Adrenal gland (tissue), 12 donors: ENCODE results near the gene ADGRB2. TPM values are rescaled to one million over a fixed set of nuclear protein-coding genes. Genes with fewer than 3 reads are reported as not detected.
A peak's percentile ranks its signal among the peaks of the same experiment; 100 is the strongest.

Experiments
- DNase-seq, 7 donors: peaks; one replicate each; pipeline ENCODE4 v3.0.0-alpha.2; 2019 to 2020
- H3K27ac ChIP-seq, 5 donors: fragments of 200-600 bp; sonication (generic) in 4 of 5; 1 replicate in 3 of 5; 2 replicates in 2 of 5; pipeline versions ENCODE4 v1.5.1 to v1.8.0; 2016 to 2020; ENCODE audit warnings: mild to moderate bottlenecking in 1 of 5
- H3K27me3 ChIP-seq: fragments of 200-600 bp; 2 replicates; pipeline ENCODE4 v1.8.0; 2021
- H3K36me3 ChIP-seq, 2 donors: fragments of 200-600 bp; replicated peaks in 1 of 2; 1 replicate in 1 of 2; 2 replicates in 1 of 2; pipeline versions ENCODE4 v1.5.1 to v1.8.0; 2018 to 2022
- H3K4me1 ChIP-seq, 2 donors: fragments of 200-600 bp; replicated peaks in 1 of 2; 1 replicate in 1 of 2; 2 replicates in 1 of 2; pipeline versions ENCODE4 v1.5.1 to v1.8.0; 2018 to 2021
- H3K4me3 ChIP-seq, 4 donors: fragments of 200-600 bp; sonication (generic) in 3 of 4; one replicate each; pipeline ENCODE4 v1.5.1; 2016 to 2018
- H3K9me3 ChIP-seq, 3 donors: fragments of 200-600 bp; sonication (generic) in 1 of 3; replicated peaks in 1 of 3; 1 replicate in 2 of 3; 2 replicates in 1 of 3; pipeline versions ENCODE4 v1.5.1 to v1.8.0; 2016 to 2021
- POLR2A ChIP-seq, 2 donors: fragments of 450-650 bp; IDR thresholded peaks; one replicate each; pipeline ENCODE4 v1.6.1; 2017; ENCODE audit warnings: antibody characterized with exemption in 2 of 2, mild to moderate bottlenecking in 2 of 2, moderate library complexity in 1 of 2
- WGBS, 4 donors: extraction: QIAGEN DNeasy Blood & Tissue Kit in 2 of 4; methylation state at CpG; one replicate each; pipeline versions ENCODE4 v1.1.5 to v1.1.7; 2013 to 2017; 5-methylcytosine and 5-hydroxymethylcytosine counted together
- intact Hi-C, 2 donors: fragments of 100-400 bp; cut with DNase I; formaldehyde crosslinking; loops; one replicate each; pipeline versions ENCODE4 v1.14.1 to v1.15.0; 2022 to 2023
- polyA plus RNA-seq, 3 donors: library from polyadenylated mRNA; stranded (reverse); fragments of 200-250 nt in 2 of 3; fragments of 350-450 nt in 1 of 3; fragmentation: Illumina TruSeq in 1 of 3; extraction: RNeasy Lipid Tissue Mini Kit (QIAGEN cat#74804) in 1 of 3; gene quantifications; one replicate each; pipeline ENCODE4 v1.2.3, GENCODE V29; 2013 to 2014
- total RNA-seq, 9 donors: library from RNA; depleted of rRNA in 4 of 9; stranded (reverse); fragments of >200 nt in 4 of 9; fragments of 120-200 nt in 1 of 9; fragmentation: NEBNext Ultra II Directional in 1 of 9; extraction: Animal tissue kit (Norgen Biotek cat#: 25700) in 1 of 9; gene quantifications; one replicate each; pipeline versions ENCODE4 v1.1.0 to v1.2.4, GENCODE V29; 2013 to 2023
- TF ChIP-seq, protein P1 (sequence below), 6 experiments: fragments of 450-650 bp in 4 of 6; fragments of 200-600 bp in 2 of 6; sonication (generic) in 1 of 6; IDR thresholded peaks; 1 replicate in 5 of 6; 2 replicates in 1 of 6; pipeline versions ENCODE4 v1.5.1 to v1.8.0; 2016 to 2021; ENCODE audit warnings: antibody characterized with exemption in 6 of 6, mild to moderate bottlenecking in 2 of 6, moderate library complexity in 1 of 6
- donor health status: healthy with polysubstance abuse.
- donor health status: Bipolar disorder and iron deficiency.
- donor health status: DM: yes; HTN: yes; CAD: no.
- donor health status: DM: no; HTN: no; CAD: no.
- donor health status: DM: no; HTN: no; CAD: no.
- donor health status: DM: yes; HTN: yes; CAD: no.

The ADGRB2 gene
- total and polyA plus RNA-seq, 12 donors, result 1.8 to 57.3 (median 5.1) TPM

DNA sequence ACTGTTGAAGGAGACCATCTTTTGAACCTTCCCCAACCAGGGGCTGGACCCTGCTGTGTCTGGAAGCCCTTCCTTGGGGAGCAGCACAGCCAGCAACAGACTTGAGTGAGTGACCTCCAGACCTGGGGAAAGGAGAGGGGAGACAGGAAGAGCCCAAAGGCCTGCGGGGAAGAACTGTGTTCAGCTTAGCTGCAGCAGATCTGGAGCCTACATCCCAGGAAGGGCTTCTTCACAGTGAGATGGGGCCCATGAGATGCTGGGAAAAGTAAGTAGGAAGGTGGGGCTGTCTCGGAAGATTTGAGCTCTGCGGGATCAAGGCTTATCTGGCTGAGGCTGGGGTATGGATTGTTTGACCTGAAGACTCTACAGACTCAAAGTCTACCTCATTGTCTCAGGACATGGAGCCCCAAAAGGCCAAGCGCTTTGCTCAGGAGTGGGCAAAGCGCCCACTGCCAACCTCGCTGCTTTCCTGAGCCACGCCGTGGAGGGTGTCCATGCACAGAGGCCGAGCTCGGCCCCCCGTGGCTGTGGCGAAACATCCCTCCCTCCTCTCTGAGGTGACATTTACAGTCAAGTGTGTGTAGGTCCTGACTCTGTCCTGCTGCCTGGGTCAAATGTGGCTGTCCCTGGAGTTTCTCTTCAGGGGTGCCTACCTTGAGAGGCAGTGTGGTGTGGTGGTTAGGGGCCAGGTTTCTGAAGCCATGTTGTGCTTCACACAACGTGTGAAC lies 27.2 kb upstream of the ADGRB2 start:
- Histone ChIP-seq H3K9me3 (no peaks in the 10 kb centered on the region), H3K4me3 (no peak overlapping the region), H3K4me1 (no peaks in the 10 kb centered on the region), H3K27ac (no peak overlapping the region), H3K27me3 (no peaks in the 10 kb centered on the region), H3K36me3 (no peaks in the 10 kb centered on the region)
- TF ChIP-seq, protein P1, sequence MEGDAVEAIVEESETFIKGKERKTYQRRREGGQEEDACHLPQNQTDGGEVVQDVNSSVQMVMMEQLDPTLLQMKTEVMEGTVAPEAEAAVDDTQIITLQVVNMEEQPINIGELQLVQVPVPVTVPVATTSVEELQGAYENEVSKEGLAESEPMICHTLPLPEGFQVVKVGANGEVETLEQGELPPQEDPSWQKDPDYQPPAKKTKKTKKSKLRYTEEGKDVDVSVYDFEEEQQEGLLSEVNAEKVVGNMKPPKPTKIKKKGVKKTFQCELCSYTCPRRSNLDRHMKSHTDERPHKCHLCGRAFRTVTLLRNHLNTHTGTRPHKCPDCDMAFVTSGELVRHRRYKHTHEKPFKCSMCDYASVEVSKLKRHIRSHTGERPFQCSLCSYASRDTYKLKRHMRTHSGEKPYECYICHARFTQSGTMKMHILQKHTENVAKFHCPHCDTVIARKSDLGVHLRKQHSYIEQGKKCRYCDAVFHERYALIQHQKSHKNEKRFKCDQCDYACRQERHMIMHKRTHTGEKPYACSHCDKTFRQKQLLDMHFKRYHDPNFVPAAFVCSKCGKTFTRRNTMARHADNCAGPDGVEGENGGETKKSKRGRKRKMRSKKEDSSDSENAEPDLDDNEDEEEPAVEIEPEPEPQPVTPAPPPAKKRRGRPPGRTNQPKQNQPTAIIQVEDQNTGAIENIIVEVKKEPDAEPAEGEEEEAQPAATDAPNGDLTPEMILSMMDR (IDR thresholded peaks at IDR 0.05), result no peak
- TF ChIP-seq POLR2A (IDR thresholded peaks at IDR 0.05), result no peak
- intact Hi-C loops, result loop anchor here (2.0 to 10.0 kb wide), 2 partner anchors 126 to 226 kb away; no protein-coding TSS in a partner anchor
- WGBS, 4 donors, result 80 to 89% (median 83%) methylated on average over 11 to 13 of the region's 13 CpGs
- peak in 3 of 7 donors; percentile 5 to 23 (median 8) for DNase-seq

DNA sequence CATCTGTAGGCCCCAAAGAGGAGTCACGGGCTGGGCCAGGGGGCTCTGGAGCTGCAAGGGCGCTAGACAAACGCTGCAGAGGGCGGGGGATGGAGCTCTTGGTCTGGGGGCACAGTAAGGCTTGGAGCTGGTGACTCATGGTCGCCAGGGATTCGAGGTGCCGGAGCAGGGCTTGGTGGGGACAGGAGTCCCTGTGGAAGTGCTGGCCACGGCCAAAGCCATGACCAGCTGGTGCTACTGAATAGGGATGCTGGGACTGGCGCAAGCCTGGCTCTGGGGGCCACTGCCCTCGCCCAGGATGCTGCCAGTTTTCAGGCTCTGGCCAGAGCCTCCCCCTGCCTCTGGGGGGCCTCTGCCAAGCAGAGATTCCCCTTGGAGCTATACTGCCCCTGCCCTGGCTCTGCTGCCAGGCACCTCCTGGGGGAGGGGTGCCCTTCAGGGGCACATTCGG lies 26.5 kb upstream of the ADGRB2 start:
- peak in 1 of 7 donors; percentile 6 for DNase-seq
- TF ChIP-seq, protein P1 (IDR thresholded peaks at IDR 0.05), result no peak
- TF ChIP-seq POLR2A (IDR thresholded peaks at IDR 0.05), result no peak
- Histone ChIP-seq H3K27me3 (no peaks in the 10 kb centered on the region), H3K4me1 (no peaks in the 10 kb centered on the region), H3K4me3 (no peak overlapping the region), H3K36me3 (no peaks in the 10 kb centered on the region), H3K27ac (no peak overlapping the region), H3K9me3 (no peaks in the 10 kb centered on the region)
- WGBS, 4 donors, result 80 to 100% (median 84%) methylated on average over 2 to 11 of the region's 11 CpGs
- intact Hi-C loops, result loop anchor here (2.0 to 10.0 kb wide), 2 partner anchors 126 to 226 kb away; no protein-coding TSS in a partner anchor

DNA sequence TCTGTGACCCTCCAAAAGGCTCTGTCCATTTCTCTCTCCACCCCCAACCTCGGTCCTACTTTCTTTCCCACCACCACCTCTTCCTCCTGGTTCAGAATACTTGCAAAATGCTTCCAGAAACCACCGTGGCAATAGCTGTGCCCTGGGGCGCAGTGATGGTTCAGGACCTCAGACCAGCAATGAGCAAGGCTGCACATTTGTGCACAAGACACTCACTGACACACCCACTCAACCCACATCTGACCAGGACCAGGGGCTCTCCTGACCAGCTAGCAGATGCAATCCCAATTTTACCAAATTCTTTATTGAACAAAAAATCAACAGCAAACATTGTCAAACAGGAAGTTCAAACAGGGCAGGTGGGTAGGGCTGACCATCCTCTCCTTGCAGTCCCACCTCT lies 26.0 kb upstream of the ADGRB2 start:
- DNase-seq, result peak in 1 of 7 donors; percentile 1
- WGBS, 4 donors, result 69 to 77% (median 74%) methylated on average over 3 of the region's 3 CpGs
- Histone ChIP-seq H3K27me3 (no peaks in the 10 kb centered on the region), H3K27ac (no peak overlapping the region), H3K9me3 (no peaks in the 10 kb centered on the region), H3K4me3 (no peak overlapping the region), H3K36me3 (no peaks in the 10 kb centered on the region), H3K4me1 (no peaks in the 10 kb centered on the region)
- TF ChIP-seq POLR2A (IDR thresholded peaks at IDR 0.05), result no peak
- TF ChIP-seq, protein P1 (IDR thresholded peaks at IDR 0.05), result no peak
- intact Hi-C loops, result loop anchor here (2.0 to 10.0 kb wide), 2 partner anchors 125 to 225 kb away; no protein-coding TSS in a partner anchor

DNA sequence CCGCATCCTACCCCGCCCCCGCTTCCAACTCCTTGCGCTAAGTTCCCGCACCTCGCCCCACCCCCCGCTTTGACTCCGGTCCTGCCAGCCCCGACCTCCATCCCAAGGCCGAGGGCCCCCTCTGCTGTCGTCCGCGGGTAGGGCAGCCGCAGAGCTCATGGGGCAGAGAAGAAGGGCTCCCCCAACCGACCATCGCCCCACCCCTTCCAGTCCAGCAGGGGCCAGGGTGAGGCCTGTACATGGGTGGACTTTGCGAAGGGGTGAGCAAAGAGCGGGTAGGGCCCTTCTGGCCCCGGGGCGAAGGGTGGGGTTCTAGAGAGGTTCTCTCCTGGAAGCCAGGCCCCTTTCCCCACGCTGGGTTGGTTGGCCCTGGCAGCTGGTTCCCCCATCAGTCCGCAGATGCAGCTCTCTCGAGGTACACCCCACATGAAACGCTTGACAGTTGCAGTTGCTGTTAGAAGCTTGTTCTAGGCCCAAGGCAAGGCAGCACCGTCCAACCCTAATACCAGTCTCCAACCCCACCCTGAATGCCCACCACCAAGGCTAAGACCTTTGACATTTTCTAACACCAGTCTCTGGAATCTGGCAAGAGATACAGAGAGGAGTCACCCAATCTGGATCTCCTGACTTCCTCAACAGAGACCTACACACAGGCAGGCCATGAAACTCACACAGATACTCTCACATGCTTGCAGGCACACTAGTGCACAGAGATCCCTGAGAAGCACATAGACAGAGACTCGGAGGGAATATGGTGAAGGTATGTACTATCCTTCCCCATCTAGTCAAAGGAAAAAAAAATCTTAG lies 25.3 kb upstream of the ADGRB2 start:
- WGBS, 4 donors, result 12 to 45% (median 21%) methylated on average over 6 to 26 of the region's 26 CpGs
- Histone ChIP-seq H3K27ac (peak overlapping the region in 3 of 5 donors; percentile 71 to 95 (median 80)), H3K4me3 (peak overlapping the region in 2 of 4 donors; percentile 69 to 72), H3K4me1 (no peaks in the 10 kb centered on the region), H3K27me3 (no peaks in the 10 kb centered on the region), H3K9me3 (no peaks in the 10 kb centered on the region), H3K36me3 (no peaks in the 10 kb centered on the region)
- DNase-seq, result peak; percentile 92 to 98 (median 95)
- intact Hi-C loops, result loop anchor here (2.0 to 10.0 kb wide), 2 partner anchors 125 to 225 kb away; no protein-coding TSS in a partner anchor
- no peak for TF ChIP-seq POLR2A (IDR thresholded peaks at IDR 0.05)
- TF ChIP-seq, protein P1 (IDR thresholded peaks at IDR 0.05), result peak; percentile 76 to 98 (median 92)
